HepG2 (cell line): ENCODE measurements around the gene STK11. TPM values are rescaled to one million over a fixed set of nuclear protein-coding genes. Genes with fewer than 3 reads are reported as not detected.

Experiments
- ATAC-seq: fragments of 200-7000 bp; cut with Tn5 transposase; 3 replicates; pipeline ENCODE4 v1.9.1; 2020; ENCODE audit warnings: mild to moderate bottlenecking, moderate library complexity
- BruUV-seq: library from RNA; stranded (reverse); fragments of 400-500 nt; replicated peaks from 2 replicates; lab custom pipeline; 2021; lab: Mats Ljungman, UMichigan
- CTCF ChIA-PET: fragments of 300-600 bp; formaldehyde crosslinking; extraction: SDS; loops from one replicate; lab custom pipeline; 2021; ENCODE audit warnings: low total read pairs, inconsistent platforms, low intra/inter-chr PET ratio; lab: Yijun Ruan, JAX
- POLR2A ChIA-PET: fragments of 350-600 bp; sonication (Branson Sonifier 250); formaldehyde crosslinking; loops from one replicate; lab custom pipeline; 2020; ENCODE audit warnings: antibody characterized with exemption, inconsistent platforms; lab: Yijun Ruan, JAX
- DNase-seq: peaks from one replicate; pipeline ENCODE4 v3.0.0-alpha.2; 2015; ENCODE audit warnings: low spot score
- FAIRE-seq: peaks from 3 replicates; lab custom pipeline; 2011; peaks lifted over from hg19 to GRCh38; lab: Jason Lieb, UNC
- H2AFZ ChIP-seq: one replicate; pipeline ENCODE4 v1.6.1; 2011; ENCODE audit warnings: low read length, inconsistent platforms
- H3K27ac ChIP-seq: fragments of 300-600 bp; 3 replicates; pipeline ENCODE4 v1.8.0; 2011; ENCODE audit warnings: mixed run types, mild to moderate bottlenecking, mixed read lengths, low read length, inconsistent platforms; ENCODE audit not compliant: insufficient read depth; ENCODE audit errors: extremely low read length
- H3K27me3 ChIP-seq, 2 experiments: fragments of 200-600 bp in 1 of 2; 2 replicates in 1 of 2; 3 replicates in 1 of 2; pipeline versions ENCODE4 v1.6.0 to v1.8.0; 2011; ENCODE audit warnings: low read length in 2 of 2, mild to moderate bottlenecking in 2 of 2, moderate library complexity in 2 of 2, inconsistent platforms in 1 of 2; ENCODE audit not compliant: insufficient read depth in 2 of 2, control insufficient read depth in 1 of 2
- H3K36me3 ChIP-seq, 2 experiments: fragments of 200-600 bp in 1 of 2; replicated peaks in 1 of 2; 2 replicates in 1 of 2; 3 replicates in 1 of 2; pipeline versions ENCODE4 v1.5.1 to v1.8.0; 2011; ENCODE audit warnings: low read length in 2 of 2, inconsistent platforms in 1 of 2; ENCODE audit not compliant: insufficient read depth in 2 of 2, control insufficient read depth in 1 of 2
- H3K4me1 ChIP-seq: 2 replicates; pipeline ENCODE4 v1.5.1; 2012; ENCODE audit warnings: low read length, inconsistent platforms; ENCODE audit not compliant: insufficient read depth
- H3K4me2 ChIP-seq: 2 replicates; pipeline ENCODE4 v1.6.0; 2011; ENCODE audit warnings: low read depth, low read length, inconsistent platforms
- H3K4me3 ChIP-seq, 3 experiments: fragments of 200-600 bp in 1 of 3; sonication (generic), shearing (Covaris generic) in 1 of 3; replicated peaks in 1 of 3; 2 replicates each; pipeline ENCODE4 v1.5.1; 2011 to 2016; ENCODE audit warnings: low read length in 3 of 3, inconsistent platforms in 2 of 3, low read depth in 2 of 3, mild to moderate bottlenecking in 2 of 3, control low read depth in 1 of 3, mixed read lengths in 1 of 3; ENCODE audit not compliant: insufficient read depth in 1 of 3
- H3K79me2 ChIP-seq: one replicate; pipeline ENCODE4 v1.6.1; 2011; ENCODE audit warnings: low read length, inconsistent platforms; ENCODE audit not compliant: insufficient read depth
- H3K9ac ChIP-seq: 2 replicates; pipeline ENCODE4 v1.6.0; 2011; ENCODE audit warnings: mild to moderate bottlenecking, low read depth, low read length, inconsistent platforms; ENCODE audit not compliant: insufficient read depth
- H3K9me3 ChIP-seq: 2 replicates; pipeline ENCODE4 v1.5.1; 2012; ENCODE audit warnings: mild to moderate bottlenecking, low read length
- H4K20me1 ChIP-seq: 2 replicates; pipeline ENCODE4 v1.6.0; 2011; ENCODE audit warnings: inconsistent platforms, mild to moderate bottlenecking, low read length, moderate library complexity; ENCODE audit not compliant: insufficient read depth
- ARHGAP35 ChIP-seq: sonication (generic); formaldehyde crosslinking; IDR thresholded peaks from 2 replicates; pipeline ENCODE4 v1.9.0; 2022; ENCODE audit warnings: mild to moderate bottlenecking, inconsistent platforms, moderate library complexity, missing genetic modification reagents, borderline replicate concordance
- BCL6 ChIP-seq: IDR thresholded peaks from 2 replicates; pipeline ENCODE4 v1.6.1; 2016; ENCODE audit warnings: missing genetic modification reagents, missing compliant biosample characterization
- BRCA1 ChIP-seq: sonication (generic); formaldehyde crosslinking; IDR thresholded peaks from 2 replicates; pipeline ENCODE4 v1.4.0; 2020; ENCODE audit warnings: missing genetic modification reagents
- DR1 ChIP-seq: sonication (generic); formaldehyde crosslinking; IDR thresholded peaks from 2 replicates; pipeline ENCODE4 v1.8.0; 2021; ENCODE audit warnings: mild to moderate bottlenecking, missing genetic modification reagents, inconsistent platforms
- GATAD1 ChIP-seq: IDR thresholded peaks from 2 replicates; pipeline ENCODE4 v1.6.1; 2016; ENCODE audit warnings: missing genetic modification reagents, missing compliant biosample characterization
- GLI4 ChIP-seq: sonication (generic); formaldehyde crosslinking; IDR thresholded peaks from 2 replicates; pipeline ENCODE4 v1.5.1; 2020; ENCODE audit warnings: missing genetic modification reagents, mild to moderate bottlenecking, moderate library complexity, borderline replicate concordance
- IRF2 ChIP-seq: IDR thresholded peaks from 2 replicates; pipeline ENCODE4 v1.6.1; 2018; ENCODE audit warnings: missing genetic modification reagents, missing compliant biosample characterization
- MIXL1 ChIP-seq: IDR thresholded peaks from 2 replicates; pipeline ENCODE4 v1.6.1; 2016
- NFKB2 ChIP-seq: sonication (generic); formaldehyde crosslinking; IDR thresholded peaks from 2 replicates; pipeline ENCODE4 v1.4.0; 2020; ENCODE audit warnings: missing genetic modification reagents, borderline replicate concordance
- PAF1 ChIP-seq: IDR thresholded peaks from 2 replicates; pipeline ENCODE4 v1.6.1; 2016; ENCODE audit warnings: missing genetic modification reagents, missing compliant biosample characterization
- PAXIP1 ChIP-seq: sonication (generic); formaldehyde crosslinking; conservative IDR thresholded peaks from 2 replicates; pipeline ENCODE4 v1.4.0; 2020; ENCODE audit warnings: mild to moderate bottlenecking, missing genetic modification reagents, moderate library complexity
- RAD21 ChIP-seq: fragments of 450-650 bp; formaldehyde crosslinking; IDR thresholded peaks from 2 replicates; pipeline ENCODE4 v1.5.0; 2020; ENCODE audit warnings: mild to moderate bottlenecking
- SAP130 ChIP-seq: IDR thresholded peaks from 2 replicates; pipeline ENCODE4 v1.6.1; 2016; ENCODE audit warnings: low read depth
- SP140L ChIP-seq: sonication (generic); formaldehyde crosslinking; IDR thresholded peaks from 2 replicates; pipeline ENCODE4 v1.4.0; 2020; ENCODE audit warnings: missing genetic modification reagents, borderline replicate concordance
- ZBTB7A ChIP-seq: sonication (generic); formaldehyde crosslinking; IDR thresholded peaks from 2 replicates; pipeline ENCODE4 v1.8.0; 2022; ENCODE audit warnings: mild to moderate bottlenecking, missing genetic modification reagents
- ZC3H13 ChIP-seq: sonication (generic); formaldehyde crosslinking; IDR thresholded peaks from 2 replicates; pipeline ENCODE4 v1.8.1; 2023; ENCODE audit warnings: mild to moderate bottlenecking, missing genetic modification reagents, moderate library complexity
- ZFP62 ChIP-seq: sonication (generic); formaldehyde crosslinking; IDR thresholded peaks from 2 replicates; pipeline ENCODE4 v1.4.0; 2020; ENCODE audit warnings: missing genetic modification reagents
- ZNF20 ChIP-seq: sonication (generic); formaldehyde crosslinking; IDR thresholded peaks from 2 replicates; pipeline ENCODE4 v1.4.0; 2020; ENCODE audit warnings: mild to moderate bottlenecking, moderate library complexity, missing genetic modification reagents
- ZNF235 ChIP-seq: sonication (generic); formaldehyde crosslinking; IDR thresholded peaks from 2 replicates; pipeline ENCODE4 v1.8.1; 2023; ENCODE audit warnings: mild to moderate bottlenecking, missing genetic modification reagents, borderline replicate concordance
- ZNF275 ChIP-seq: sonication (generic); formaldehyde crosslinking; IDR thresholded peaks from 2 replicates; pipeline ENCODE4 v1.8.0; 2022; ENCODE audit warnings: missing genetic modification reagents, mild to moderate bottlenecking, inconsistent platforms, borderline replicate concordance
- ZSCAN22 ChIP-seq: sonication (generic); formaldehyde crosslinking; IDR thresholded peaks from 2 replicates; pipeline ENCODE4 v1.4.0; 2020; ENCODE audit warnings: mild to moderate bottlenecking, missing genetic modification reagents
- WGBS: methylation state at CpG from one replicate; pipeline ENCODE4 v1.1.6; 2017; ENCODE audit warnings: low lambda C conversion rate; 5-methylcytosine and 5-hydroxymethylcytosine counted together
- in situ Hi-C: cut with HindIII; loops from 2 replicates; pipeline ENCODE4 v1.10.0; 2017; ENCODE audit warnings: low pct_unique_long_range_greater_than_20kb; ENCODE audit not compliant: extremely low pct_ligation_motif_present
- intact Hi-C: fragments of 100-400 bp; cut with micrococcal nuclease; formaldehyde crosslinking; loops from one replicate; pipeline ENCODE4 v1.10.0; 2022; ENCODE audit not compliant: unreplicated experiment
- polyA plus RNA-seq, 8 experiments: library from polyadenylated mRNA; depleted of rRNA in 3 of 8; stranded (reverse) in 7 of 8; unstranded in 1 of 8; fragments of >200 nt; fragmentation: Illumina TruSeq in 4 of 8; extraction: Trizol in 4 of 8; gene quantifications; 2 replicates each; pipeline versions ENCODE4 v1.2.1 to v1.2.3, GENCODE V29; 2011 to 2016; ENCODE audit warnings: low read depth in 4 of 8, missing spikeins in 1 of 8, mixed read lengths in 1 of 8; ENCODE audit not compliant: insufficient read depth in 1 of 8
- total RNA-seq, 5 experiments: library from RNA; depleted of rRNA; stranded (reverse); fragments of >200 nt; fragmentation: Illumina TruSeq; extraction: Trizol; gene quantifications; 2 replicates each; pipeline ENCODE4 v1.2.3, GENCODE V29; 2016; ENCODE audit warnings: low read depth in 1 of 5

STK11 gene
- total and polyA plus RNA-seq, 2 of the 13 experiments (the other 11 are each of a cell fraction or from before 2014, with no cell fraction given): 27.5 to 43.6 TPM

- Histone ChIP-seq H3K36me3 (peaks cover 2 to 9% of the 10 kb centered on the region in 2 experiments; a peak in 2 of 5 replicates), H3K27ac (peak within 1 kb of the TSS; percentile 98), H3K9me3 (no peaks in the 10 kb centered on the region), H3K27me3 (no peaks in the 10 kb centered on the region; a peak in 1 of 5 replicates), H3K4me1 (peaks cover 51% of the 10 kb centered on the region), H3K9ac (peak within 1 kb of the TSS; percentile 92), H4K20me1 (peaks cover 16% of the 10 kb centered on the region; the same call in 1 of the 2 replicates), H3K79me2 (peaks cover 26% of the 10 kb centered on the region), H2AFZ (no peak within 1 kb of the TSS), H3K4me3 (peak within 1 kb of the TSS; percentile 80 to 86 (median 82)), H3K4me2 (peak within 1 kb of the TSS; percentile 72)
- in situ Hi-C loops (no loop called here), intact Hi-C loops (no loop called here)
- POLR2A ChIA-PET: interaction anchor here (13.7 kb wide), 1 partner anchor 16 kb away, joined by 668 read pairs; the partner anchor contains the start of gene CIRBP
- no peak for FAIRE-seq
- BruUV-seq: no TSS peak
- peak; percentile 15 for ATAC-seq
- no CpG with 5 or more reads among the region's 60 CpGs for WGBS
- CTCF ChIA-PET: interaction anchor here (0.8 kb wide), 1 partner anchor 19 kb away, joined by 4 read pairs; no protein-coding TSS in a partner anchor
- DNase-seq: peak; percentile 70
- peak; percentile 86 for TF ChIP-seq DR1
- TF ChIP-seq ZSCAN22 (CRISPR knock-in tag): no peak
- TF ChIP-seq ZNF20: 0 out of 2 replicates have a peak, but pooled peaks have one; percentile 67
- peak; percentile 26 for TF ChIP-seq RAD21
- peak; percentile 71 for TF ChIP-seq SAP130
- no peak for TF ChIP-seq PAF1 (CRISPR knock-in tag)
- no peak for TF ChIP-seq BRCA1 (CRISPR knock-in tag)
- TF ChIP-seq ARHGAP35 (CRISPR knock-in tag): 0 out of 2 replicates have a peak, but pooled peaks have one; percentile 28
- TF ChIP-seq SP140L (CRISPR knock-in tag): no peak
- peak; percentile 63 for TF ChIP-seq BCL6
- peak; percentile 96; the same call in 1 of the 2 replicates for TF ChIP-seq ZNF235 (CRISPR knock-in tag)
- no peak; the same call in 1 of the 2 replicates for TF ChIP-seq IRF2
- TF ChIP-seq MIXL1 (CRISPR knock-in tag): 0 out of 2 replicates have a peak, but pooled peaks have one; percentile 12
- TF ChIP-seq ZFP62 (CRISPR knock-in tag): no peak
- no peak; the same call in 1 of the 2 replicates for TF ChIP-seq GATAD1 (CRISPR knock-in tag)
- peak; percentile 84; the same call in 1 of the 2 replicates for TF ChIP-seq NFKB2 (CRISPR knock-in tag)
- TF ChIP-seq PAXIP1 (CRISPR knock-in tag): peak; percentile 47
- TF ChIP-seq ZC3H13 (CRISPR knock-in tag): peak; percentile 65
- no peak for TF ChIP-seq GLI4
- TF ChIP-seq ZBTB7A (CRISPR knock-in tag): peak; percentile 54; the same call in 1 of the 2 replicates
- 0 out of 2 replicates have a peak, but pooled peaks have one; percentile 61 for TF ChIP-seq ZNF275
Measured at GRCh38 chr19:1248139-1248785, 42.7 kb downstream of the STK11 start, which contains the start of gene MIDN. Gene MIDN, plus strand, starts transcription at chr19:1248583. Its CDS starts 1,714 bp downstream, at chr19:1250297.
